CD4-positive, alpha-beta T cell treated with Interleukin-2 at 100 ng/mL for 4 hours (primary cell): ENCODE results near the gene PROM1.

Experiments used
- DNase-seq: peaks from one replicate; pipeline ENCODE4 v3.0.0-alpha.2; 2020; ENCODE audit warnings: low spot score

Gene PROM1

GRCh38 chr4:16025268-16025667 is 58.6 kb downstream of the PROM1 start:
- no peak for DNase-seq

- no peak for DNase-seq
These were observed 59.9 kb downstream of the PROM1 start for GRCh38 chr4:16023776-16024408.

- no peak for DNase-seq
These were observed 61.8 kb downstream of the PROM1 start for GRCh38 chr4:16021804-16022560.

- DNase-seq: no peak
These were observed 64.2 kb downstream of the PROM1 start for GRCh38 chr4:16019649-16020048.

- DNase-seq: no peak
These were observed 65.0 kb downstream of the PROM1 start for GRCh38 chr4:16018841-16019240.

- DNase-seq: no peak
These were observed 65.7 kb downstream of the PROM1 start for GRCh38 chr4:16018061-16018676.

- no peak for DNase-seq
These were observed 67.3 kb downstream of the PROM1 start for GRCh38 chr4:16016536-16016935.

GRCh38 chr4:16011173-16011572 is 72.7 kb downstream of the PROM1 start:
- DNase-seq: no peak

- no peak for DNase-seq
These were observed 74.7 kb downstream of the PROM1 start for GRCh38 chr4:16009153-16009552.

- DNase-seq: no peak
These were observed 76.2 kb downstream of the PROM1 start for GRCh38 chr4:16007471-16008095.

- DNase-seq: no peak
These were observed 76.9 kb downstream of the PROM1 start for GRCh38 chr4:16006771-16007446.

- no peak for DNase-seq
These were observed 78.1 kb downstream of the PROM1 start for GRCh38 chr4:16005676-16006075.

GRCh38 chr4:16001484-16001858 is 82.4 kb downstream of the PROM1 start:
- peak; percentile 53 for DNase-seq

GRCh38 chr4:16000708-16001483 is 82.9 kb downstream of the PROM1 start:
- DNase-seq: no peak

- DNase-seq: no peak
These were observed 87.0 kb downstream of the PROM1 start for GRCh38 chr4:15996773-15997172.

- no peak for DNase-seq
These were observed 88.0 kb downstream of the PROM1 start for GRCh38 chr4:15995826-15996225.

GRCh38 chr4:15992167-15992485 is 91.7 kb downstream of the PROM1 start:
- no peak for DNase-seq

- no peak for DNase-seq
These were observed 93.1 kb downstream of the PROM1 start for GRCh38 chr4:15990570-15991285.

- no peak for DNase-seq
These were observed 94.4 kb downstream of the PROM1 start for GRCh38 chr4:15989424-15989823.

- DNase-seq: no peak
These were observed 95.6 kb downstream of the PROM1 start for GRCh38 chr4:15988222-15988621.

- no peak for DNase-seq
These were observed 96.9 kb downstream of the PROM1 start for GRCh38 chr4:15986907-15987306.
